Measurements from ENCODE around the gene CCR4.

The CCR4 gene

DNA sequence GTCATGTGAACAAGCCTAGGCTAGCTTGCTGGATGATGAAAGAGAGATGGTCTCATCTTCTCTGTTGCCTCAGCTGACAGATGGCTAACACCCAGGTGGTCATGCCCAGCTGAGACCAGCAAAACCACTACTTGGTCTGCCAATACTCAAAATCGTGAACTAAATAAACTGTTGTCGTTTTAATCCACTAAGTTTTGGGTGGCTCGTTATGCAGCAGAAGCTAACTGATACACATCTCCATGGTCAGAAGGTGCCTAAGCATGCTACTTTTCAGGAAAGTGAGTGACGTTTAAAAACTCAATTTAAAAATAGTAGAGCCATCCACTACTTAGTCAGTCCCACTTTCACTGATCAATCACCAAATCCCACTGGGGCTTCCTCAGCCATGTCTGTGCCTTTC lies 52.8 kb downstream of the CCR4 start:
- TF ChIP-seq GATA1 (IDR thresholded peaks at IDR 0.05; ENCODE audit: low read depth, low read length) (no peak), POLR2A (IDR thresholded peaks at IDR 0.05; ENCODE audit: low read length) (no peak)
- no peak for DNase-seq

DNA sequence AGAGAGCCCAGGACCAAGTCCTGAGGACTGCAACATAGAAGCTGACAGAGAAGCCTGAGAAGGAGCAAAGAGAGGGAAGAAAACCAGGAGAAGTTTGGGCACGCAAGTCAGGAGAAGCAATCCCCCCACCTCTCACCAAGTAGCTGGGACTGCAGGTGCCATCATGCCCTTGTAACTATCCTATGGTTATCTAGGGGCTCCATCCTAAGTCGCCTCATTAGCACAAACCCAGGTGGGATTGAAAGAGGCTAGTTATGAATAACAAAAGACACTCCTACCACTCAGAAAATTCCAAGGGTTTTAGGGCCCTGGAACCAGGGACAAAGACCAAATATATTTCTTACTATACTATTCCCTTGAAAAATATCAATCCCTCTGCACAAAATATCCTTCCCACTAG lies 53.5 kb downstream of the CCR4 start:
- TF ChIP-seq GATA1 (IDR thresholded peaks at IDR 0.05; ENCODE audit: low read depth, low read length) (no peak), POLR2A (IDR thresholded peaks at IDR 0.05; ENCODE audit: low read length) (no peak)
- no peak for DNase-seq

Data from erythroblast (primary cell).